Activated CD8-positive, alpha-beta T cell treated with anti-CD3 and anti-CD28 coated beads, Interleukin-2, amount 10 ng/mL, durations not matched to agents 7 days and 5 days (primary cell): ENCODE measurements around the gene AGTPBP1. TPM values are rescaled to one million over a fixed set of nuclear protein-coding genes. Genes with fewer than 3 reads are reported as not detected.
A peak's percentile ranks its signal among the peaks of the same experiment; 100 is the strongest.
"Not testable (repeated sequence)": the region's sequence is repeated elsewhere in the genome, so short reads cannot be mapped to it uniquely, and the experiment has no call there.

Experiments
- ATAC-seq: fragments of 150-1000 bp; cut with Tn5 transposase; one replicate; pipeline ENCODE4 v1.10.0; 2021; ENCODE audit warnings: moderate library complexity
- CTCF ChIA-PET: fragments of 350-600 bp; sonication (Branson Sonifier 250); formaldehyde crosslinking; loops from one replicate; lab custom pipeline; 2021; ENCODE audit warnings: antibody characterized with exemption; lab: Charles Lee
- POLR2A ChIA-PET: fragments of 350-600 bp; sonication (Branson Sonifier 250); formaldehyde crosslinking; loops from one replicate; lab custom pipeline; 2021; ENCODE audit warnings: antibody characterized with exemption; lab: Charles Lee
- DNase-seq: peaks from one replicate; pipeline ENCODE4 v3.0.0-alpha.2; 2020
- H3K27ac Mint-ChIP-seq: one replicate; pipeline ENCODE4 v1.8.0; 2021; ENCODE audit warnings: mild to moderate bottlenecking, mixed read lengths
- H3K27me3 Mint-ChIP-seq: one replicate; pipeline ENCODE4 v1.8.0; 2021; ENCODE audit warnings: low read depth, mixed read lengths
- H3K36me3 Mint-ChIP-seq: one replicate; pipeline ENCODE4 v1.8.0; 2021; ENCODE audit warnings: low read depth, mixed read lengths
- H3K4me1 Mint-ChIP-seq: one replicate; pipeline ENCODE4 v1.8.0; 2021; ENCODE audit warnings: low read depth, mixed read lengths
- H3K4me3 Mint-ChIP-seq: one replicate; pipeline ENCODE4 v1.8.0; 2021; ENCODE audit warnings: mild to moderate bottlenecking, mixed read lengths
- H3K9me3 Mint-ChIP-seq: one replicate; pipeline ENCODE4 v1.8.0; 2022; ENCODE audit warnings: mixed read lengths; ENCODE audit not compliant: insufficient read depth
- total RNA-seq, 2 experiments: library from RNA; stranded (reverse); gene quantifications; one replicate each; pipeline ENCODE4 v1.2.3, GENCODE V29; 2021

Gene AGTPBP1
- total RNA-seq, 2 experiments from 2014 or later: 32.6 to 35.7 TPM

DNA sequence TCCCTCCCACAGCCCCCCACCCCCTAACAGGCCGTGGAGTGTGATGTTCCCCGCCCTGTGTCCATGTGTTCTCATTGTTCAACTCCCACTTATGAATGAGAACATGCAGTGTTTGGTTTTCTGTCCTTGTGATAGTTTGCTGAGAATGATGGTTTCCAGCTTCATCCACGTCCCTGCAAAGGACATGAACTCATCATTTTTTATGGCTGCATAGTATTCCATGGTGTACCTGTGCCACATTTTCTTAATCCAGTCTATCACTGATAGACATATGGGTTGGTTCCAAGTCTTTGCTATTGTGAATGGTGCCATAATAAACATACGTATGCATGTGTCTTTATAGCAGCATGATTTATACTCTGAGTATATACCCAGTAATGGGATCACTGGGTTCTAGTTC, 23.9 kb downstream of the AGTPBP1 start:
- POLR2A ChIA-PET, ATAC-seq, H3K4me3 Mint-ChIP-seq, H3K9me3 Mint-ChIP-seq, H3K27me3 Mint-ChIP-seq, H3K27ac Mint-ChIP-seq, CTCF ChIA-PET, DNase-seq: not testable (repeated sequence)
- H3K4me1 Mint-ChIP-seq: peaks cover 32% of the 10 kb centered on the region
- H3K36me3 Mint-ChIP-seq: peaks cover 28% of the 10 kb centered on the region

DNA sequence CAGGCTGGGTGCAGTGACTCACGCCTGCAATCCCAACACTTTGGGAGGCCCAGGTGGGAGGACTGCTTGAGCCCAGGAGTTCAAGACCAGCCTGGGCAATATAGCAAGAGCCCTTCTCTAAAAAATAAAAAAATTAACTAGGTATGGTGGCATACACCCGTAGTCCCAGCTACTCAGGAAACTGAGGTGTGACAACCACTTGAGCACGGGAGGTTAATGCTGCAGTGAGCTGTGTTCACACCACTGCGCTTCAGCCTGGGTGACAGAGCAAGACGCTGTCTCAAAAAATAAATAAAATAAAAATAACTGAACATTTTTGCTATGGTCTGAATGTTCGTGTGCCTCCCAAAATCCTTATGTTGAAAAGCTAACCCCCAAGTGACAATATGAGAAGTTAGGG, 24.5 kb downstream of the AGTPBP1 start:
- DNase-seq: no peak
- Mint-ChIP-seq H3K27ac (no peak overlapping the region), H3K4me3 (no peak overlapping the region), H3K36me3 (peaks cover 28% of the 10 kb centered on the region), H3K27me3 (no peaks in the 10 kb centered on the region), H3K9me3 (no peaks in the 10 kb centered on the region), H3K4me1 (peaks cover 29% of the 10 kb centered on the region)
- CTCF ChIA-PET: no interaction called here
- POLR2A ChIA-PET: no interaction called here
- ATAC-seq: no peak

GRCh38 chr9:85716031-85716877, 25.5 kb downstream of the AGTPBP1 start:
- Mint-ChIP-seq H3K4me3 (no peak overlapping the region), H3K27me3 (no peaks in the 10 kb centered on the region), H3K27ac (no peak overlapping the region), H3K9me3 (no peaks in the 10 kb centered on the region), H3K36me3 (peaks cover 25% of the 10 kb centered on the region), H3K4me1 (peaks cover 29% of the 10 kb centered on the region)
- DNase-seq (no peak), ATAC-seq (peak; percentile 19)
- ChIA-PET CTCF (interaction anchor here (0.7 to 1.7 kb wide), 4 partner anchors 9 to 24 kb away, joined by 3 to 11 read pairs (median 4); no protein-coding TSS in a partner anchor), POLR2A (no interaction called here)

GRCh38 chr9:85715587-85715986, 26.2 kb downstream of the AGTPBP1 start:
- Mint-ChIP-seq H3K36me3 (peaks cover 21% of the 10 kb centered on the region), H3K9me3 (peaks cover under 1% of the 10 kb centered on the region), H3K27ac (peak overlapping the region; percentile 1), H3K4me1 (peaks cover 29% of the 10 kb centered on the region), H3K4me3 (no peak overlapping the region), H3K27me3 (no peaks in the 10 kb centered on the region)
- ChIA-PET CTCF (interaction anchor here (0.7 to 1.7 kb wide), 4 partner anchors 8 to 25 kb away, joined by 3 to 11 read pairs (median 4); no protein-coding TSS in a partner anchor), POLR2A (no interaction called here)
- no peak for ATAC-seq
- no peak for DNase-seq

DNA sequence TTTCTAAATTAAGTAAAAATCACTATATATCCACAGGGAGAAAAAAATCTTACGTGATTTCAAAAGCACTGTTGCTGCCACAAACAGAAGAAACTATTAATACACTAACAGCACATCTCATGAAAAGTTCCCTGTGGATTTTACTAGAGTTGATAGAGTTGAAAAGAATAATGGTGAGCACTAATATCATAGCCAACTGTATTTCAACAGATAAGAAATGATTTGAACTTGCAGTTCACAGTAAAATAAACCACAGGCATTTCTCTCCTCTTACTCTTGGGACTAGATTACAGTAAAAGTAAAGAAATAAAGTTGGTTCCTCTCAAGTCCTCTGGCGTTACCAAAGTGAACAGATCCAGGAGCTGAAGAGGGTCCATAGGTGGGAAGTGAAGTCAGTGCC, 27.9 kb downstream of the AGTPBP1 start:
- H3K27ac Mint-ChIP-seq: no peak overlapping the region
- CTCF ChIA-PET: interaction anchor here (1.0 kb wide), 1 partner anchor 16 kb away, joined by 4 read pairs; no protein-coding TSS in a partner anchor
- H3K9me3 Mint-ChIP-seq: peaks cover 15% of the 10 kb centered on the region
- POLR2A ChIA-PET: no interaction called here
- no peak for ATAC-seq
- peaks cover 29% of the 10 kb centered on the region for H3K4me1 Mint-ChIP-seq
- no peak overlapping the region for H3K4me3 Mint-ChIP-seq
- DNase-seq: no peak
- H3K27me3 Mint-ChIP-seq: no peaks in the 10 kb centered on the region
- H3K36me3 Mint-ChIP-seq: peaks cover 27% of the 10 kb centered on the region

DNA sequence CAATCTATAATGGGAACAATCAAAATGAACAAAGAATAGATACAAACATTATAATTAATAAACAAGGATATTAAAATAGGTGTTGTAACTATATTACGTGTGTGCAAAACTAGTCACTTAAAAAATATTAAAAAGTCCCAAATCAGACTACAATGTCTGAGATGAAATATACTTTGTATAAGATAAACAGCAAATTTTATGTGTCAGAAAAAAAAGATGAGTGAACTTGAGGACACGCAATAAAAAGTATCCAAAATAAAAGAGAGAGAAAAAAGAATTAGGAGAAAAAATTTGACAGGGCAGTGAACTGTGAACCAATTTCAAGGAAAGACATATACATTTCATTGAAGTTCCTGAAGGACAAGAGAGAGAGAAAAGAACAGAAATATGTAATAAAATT, 37.0 kb downstream of the AGTPBP1 start:
- ChIA-PET POLR2A (no interaction called here), CTCF (no interaction called here)
- H3K27ac Mint-ChIP-seq: no peak overlapping the region
- H3K27me3 Mint-ChIP-seq: no peaks in the 10 kb centered on the region
- H3K36me3 Mint-ChIP-seq: peaks cover 26% of the 10 kb centered on the region
- peaks cover 14% of the 10 kb centered on the region for H3K4me1 Mint-ChIP-seq
- ATAC-seq: no peak
- DNase-seq: no peak
- no peak overlapping the region for H3K4me3 Mint-ChIP-seq
- H3K9me3 Mint-ChIP-seq: peaks cover 14% of the 10 kb centered on the region

DNA sequence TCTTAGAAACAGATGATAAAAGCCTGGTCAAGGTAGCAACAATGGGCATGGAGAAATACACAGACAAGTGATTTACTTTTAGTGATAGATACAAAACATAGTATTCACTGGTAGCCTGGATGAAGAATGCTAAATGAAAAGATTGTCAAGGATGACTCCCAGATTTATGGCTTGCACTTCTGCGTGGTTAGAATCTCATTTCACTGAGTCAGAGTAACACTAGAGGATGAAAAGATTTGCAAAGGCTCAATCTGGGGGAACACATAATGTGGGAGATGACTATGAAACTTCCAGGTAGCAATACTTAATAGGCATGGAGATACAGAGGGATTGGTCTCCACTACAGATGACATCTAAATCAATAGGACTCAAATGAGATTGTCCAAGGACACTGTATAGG, 38.4 kb downstream of the AGTPBP1 start:
- ChIA-PET CTCF (no interaction called here), POLR2A (no interaction called here)
- no peak for DNase-seq
- Mint-ChIP-seq H3K27ac (no peak overlapping the region), H3K9me3 (peaks cover 4% of the 10 kb centered on the region), H3K27me3 (no peaks in the 10 kb centered on the region), H3K4me3 (no peak overlapping the region), H3K4me1 (peaks cover 14% of the 10 kb centered on the region), H3K36me3 (peaks cover 19% of the 10 kb centered on the region)
- ATAC-seq: no peak

- no peak for DNase-seq
- Mint-ChIP-seq H3K4me3 (no peak overlapping the region), H3K36me3 (peaks cover 16% of the 10 kb centered on the region), H3K27ac (no peak overlapping the region), H3K27me3 (no peaks in the 10 kb centered on the region), H3K4me1 (peaks cover 15% of the 10 kb centered on the region), H3K9me3 (peaks cover 4% of the 10 kb centered on the region)
- ATAC-seq: no peak
- ChIA-PET CTCF (no interaction called here), POLR2A (no interaction called here)
Measured at GRCh38 chr9:85702726-85703289, 38.9 kb downstream of the AGTPBP1 start.

DNA sequence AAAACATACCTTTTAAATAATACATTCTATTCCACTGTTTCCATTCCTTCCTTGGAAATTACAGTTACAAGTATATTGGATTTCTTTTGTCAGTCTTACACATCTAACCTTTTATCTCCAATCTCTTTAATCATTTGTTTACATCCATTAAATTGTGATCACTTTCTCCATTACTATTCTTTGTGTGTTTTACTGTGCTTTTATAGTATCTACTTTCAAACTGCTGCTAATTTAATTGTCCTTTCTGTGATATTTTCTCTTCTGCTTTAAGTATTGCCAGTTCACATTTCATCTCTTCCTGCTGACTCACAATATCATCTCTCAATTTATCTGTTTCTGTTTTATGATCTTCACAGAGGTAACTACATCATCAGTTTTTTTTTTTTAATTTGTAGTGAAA, 39.6 kb downstream of the AGTPBP1 start:
- peaks cover 15% of the 10 kb centered on the region for H3K4me1 Mint-ChIP-seq
- CTCF ChIA-PET: no interaction called here

DNA sequence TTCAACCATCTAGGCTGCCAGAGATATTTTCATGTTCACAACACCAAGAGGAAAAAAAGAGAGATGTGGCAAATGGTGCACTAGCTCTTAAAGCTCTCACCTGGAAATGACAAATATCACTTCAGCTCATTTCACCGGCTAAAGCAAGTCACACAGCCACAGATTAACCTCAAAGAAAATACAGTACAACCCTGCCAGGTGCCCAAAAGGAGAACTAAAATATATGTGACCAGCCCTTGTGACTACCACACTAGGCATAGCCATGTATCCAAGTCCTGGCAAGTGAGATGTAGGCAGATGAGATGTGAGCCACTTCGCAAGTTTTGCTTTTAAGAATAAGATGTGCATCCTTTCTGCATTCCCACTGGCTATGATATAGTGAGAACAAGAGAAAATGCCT, 41.4 kb downstream of the AGTPBP1 start:
- POLR2A ChIA-PET: no interaction called here
- CTCF ChIA-PET: no interaction called here

More for the DNA sequence above, 39.6 kb downstream of the AGTPBP1 start:
- Mint-ChIP-seq H3K4me3 (no peak overlapping the region), H3K9me3 (peaks cover 3% of the 10 kb centered on the region), H3K27me3 (no peaks in the 10 kb centered on the region), H3K27ac (no peak overlapping the region), H3K36me3 (peaks cover 16% of the 10 kb centered on the region)
- DNase-seq (no peak), ATAC-seq (no peak)
- POLR2A ChIA-PET: no interaction called here

DNA sequence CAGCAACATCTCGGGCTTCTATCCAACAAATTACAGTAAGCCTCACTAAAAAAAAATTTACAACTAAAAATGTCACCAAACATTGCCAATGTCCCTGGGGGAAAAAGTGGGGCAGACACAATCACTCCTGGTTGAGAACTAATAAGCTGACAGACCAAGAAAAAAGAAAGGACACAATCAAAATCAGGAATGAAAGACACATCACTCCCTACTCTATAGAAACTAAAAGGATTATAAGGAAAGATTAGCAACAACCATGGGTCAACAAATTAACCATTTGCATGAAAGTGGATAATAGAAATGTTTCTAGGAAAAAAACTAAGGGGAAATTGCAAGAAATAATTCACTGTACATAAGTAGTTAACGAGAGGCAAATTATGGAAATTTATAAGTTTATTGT, 53.4 kb downstream of the AGTPBP1 start:
- no peak overlapping the region for H3K4me3 Mint-ChIP-seq
- ChIA-PET CTCF (interaction anchor here (2.0 kb wide), 1 partner anchor 10 kb away, joined by 8 read pairs; no protein-coding TSS in a partner anchor), POLR2A (no interaction called here)
- ATAC-seq: no peak
- DNase-seq: no peak
- peaks cover 5% of the 10 kb centered on the region for H3K9me3 Mint-ChIP-seq
- H3K4me1 Mint-ChIP-seq: no peaks in the 10 kb centered on the region
- H3K36me3 Mint-ChIP-seq: peaks cover 30% of the 10 kb centered on the region
- H3K27ac Mint-ChIP-seq: no peak overlapping the region
- no peaks in the 10 kb centered on the region for H3K27me3 Mint-ChIP-seq

More for the DNA sequence above, 41.4 kb downstream of the AGTPBP1 start:
- peaks cover 15% of the 10 kb centered on the region for H3K4me1 Mint-ChIP-seq
- peaks cover 11% of the 10 kb centered on the region for H3K36me3 Mint-ChIP-seq
- DNase-seq (no peak), ATAC-seq (no peak)
- no peak overlapping the region for H3K4me3 Mint-ChIP-seq
- H3K27ac Mint-ChIP-seq: no peak overlapping the region
- no peaks in the 10 kb centered on the region for H3K9me3 Mint-ChIP-seq
- H3K27me3 Mint-ChIP-seq: no peaks in the 10 kb centered on the region

DNA sequence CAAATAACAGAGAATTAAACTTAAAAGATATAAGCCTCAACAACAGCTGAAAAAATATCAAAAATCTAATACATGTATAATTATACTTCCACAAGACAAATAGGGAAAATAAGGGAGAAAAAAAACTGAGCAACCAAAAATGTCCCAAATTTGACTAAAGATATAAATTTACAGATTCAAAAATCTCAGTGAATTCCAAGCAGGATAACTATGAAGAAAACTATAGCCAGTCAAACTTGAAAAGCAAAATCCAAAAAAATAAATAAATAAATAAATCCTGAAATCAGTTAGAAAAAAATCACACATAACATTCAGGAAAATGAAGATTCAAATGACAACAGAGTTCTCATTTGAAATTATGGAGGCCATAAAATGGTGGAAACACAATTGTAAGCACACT, 56.7 kb downstream of the AGTPBP1 start:
- Mint-ChIP-seq H3K4me1 (no peaks in the 10 kb centered on the region), H3K9me3 (peaks cover 5% of the 10 kb centered on the region), H3K36me3 (peaks cover 28% of the 10 kb centered on the region), H3K27ac (no peak overlapping the region), H3K27me3 (no peaks in the 10 kb centered on the region), H3K4me3 (no peak overlapping the region)
- ChIA-PET POLR2A (no interaction called here), CTCF (interaction anchor here (1.2 kb wide), 1 partner anchor 13 kb away, joined by 3 read pairs; no protein-coding TSS in a partner anchor)
- no peak for DNase-seq
- ATAC-seq: no peak
